CD4-positive, alpha-beta T cell treated with Interleukin-6 at 100 ng/mL for 8 hours (primary cell): Measurements from ENCODE around the gene ATP11A.
A peak's percentile ranks its signal among the peaks of the same experiment; 100 is the strongest.
"Not testable (repeated sequence)": the region's sequence is repeated elsewhere in the genome, so short reads cannot be mapped to it uniquely, and the experiment has no call there.

Experiments
- DNase-seq: peaks from one replicate; pipeline ENCODE4 v3.0.0-alpha.2; 2020; ENCODE audit warnings: mixed read lengths, low spot score

ATP11A gene

DNA sequence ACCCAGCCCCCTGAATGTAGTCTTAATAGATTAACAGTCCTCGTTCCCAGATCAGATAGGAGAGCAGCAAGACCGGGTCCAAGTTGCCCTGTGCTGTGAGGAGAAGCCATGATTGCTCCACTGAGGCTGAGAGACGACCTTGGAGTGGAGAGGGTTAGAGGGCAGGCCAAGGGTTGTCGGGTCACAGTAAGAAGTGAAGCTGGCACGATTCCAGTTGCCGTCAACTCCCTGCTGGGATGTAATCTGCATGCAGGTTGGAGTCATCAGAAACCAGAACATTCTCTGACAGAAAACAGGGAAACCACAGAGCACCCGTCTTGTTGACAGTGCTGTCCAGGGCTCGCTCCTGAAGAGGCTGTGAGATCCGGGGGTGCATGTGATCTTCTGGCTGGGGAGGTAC is 19.0 kb upstream of the ATP11A start:
- DNase-seq, result no peak

DNA sequence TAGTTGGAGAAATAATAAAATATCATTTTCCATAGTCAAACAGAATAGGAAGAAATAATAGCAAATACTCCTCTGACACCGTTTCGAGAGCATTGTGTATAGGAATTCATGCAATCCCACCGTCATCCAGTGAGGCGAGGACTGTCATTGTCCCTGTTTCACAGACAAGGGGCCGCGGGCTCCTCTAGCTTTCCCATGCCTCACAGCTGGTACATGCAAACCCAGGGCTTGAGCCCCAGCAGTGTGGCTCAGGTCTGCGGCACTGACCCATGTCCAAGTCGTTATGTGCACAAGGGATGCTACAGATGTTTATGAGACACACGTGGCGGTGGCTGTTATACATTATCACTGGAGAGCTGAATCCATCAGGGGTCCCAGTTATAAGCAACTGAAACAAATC is 18.5 kb upstream of the ATP11A start:
- DNase-seq, result no peak

DNA sequence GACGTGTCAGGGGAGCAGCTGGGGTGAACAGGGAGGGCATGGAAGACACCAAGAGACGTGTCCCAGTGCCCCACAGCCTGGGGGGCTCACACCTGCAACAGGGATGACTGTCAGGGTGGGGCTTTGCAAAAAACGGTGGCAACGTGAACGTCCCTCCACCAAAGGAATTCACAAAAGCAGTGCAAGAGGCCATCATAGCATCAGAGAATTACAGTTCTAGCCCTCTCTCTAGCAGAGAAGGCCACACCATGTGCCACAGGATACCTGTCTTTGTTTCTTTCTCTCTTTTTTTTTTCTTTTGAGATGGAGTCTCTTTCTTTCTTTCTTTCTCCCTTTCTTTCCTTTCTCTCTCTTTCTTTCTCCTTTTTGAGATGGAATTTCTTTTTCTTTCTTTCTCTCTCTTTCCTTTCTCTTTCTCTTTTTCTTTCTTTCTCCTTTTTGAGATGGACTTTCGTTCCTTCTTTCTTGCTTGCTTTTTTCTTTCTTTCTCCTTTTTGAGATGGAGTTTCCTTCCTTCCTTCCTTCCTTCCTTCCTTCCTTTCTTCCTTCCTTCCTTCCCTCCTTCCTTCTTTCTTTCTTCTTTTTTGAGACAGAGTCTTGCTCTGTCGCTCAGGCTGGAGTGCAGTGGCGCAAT is 17.1 kb upstream of the ATP11A start:
- DNase-seq, result no peak

DNA sequence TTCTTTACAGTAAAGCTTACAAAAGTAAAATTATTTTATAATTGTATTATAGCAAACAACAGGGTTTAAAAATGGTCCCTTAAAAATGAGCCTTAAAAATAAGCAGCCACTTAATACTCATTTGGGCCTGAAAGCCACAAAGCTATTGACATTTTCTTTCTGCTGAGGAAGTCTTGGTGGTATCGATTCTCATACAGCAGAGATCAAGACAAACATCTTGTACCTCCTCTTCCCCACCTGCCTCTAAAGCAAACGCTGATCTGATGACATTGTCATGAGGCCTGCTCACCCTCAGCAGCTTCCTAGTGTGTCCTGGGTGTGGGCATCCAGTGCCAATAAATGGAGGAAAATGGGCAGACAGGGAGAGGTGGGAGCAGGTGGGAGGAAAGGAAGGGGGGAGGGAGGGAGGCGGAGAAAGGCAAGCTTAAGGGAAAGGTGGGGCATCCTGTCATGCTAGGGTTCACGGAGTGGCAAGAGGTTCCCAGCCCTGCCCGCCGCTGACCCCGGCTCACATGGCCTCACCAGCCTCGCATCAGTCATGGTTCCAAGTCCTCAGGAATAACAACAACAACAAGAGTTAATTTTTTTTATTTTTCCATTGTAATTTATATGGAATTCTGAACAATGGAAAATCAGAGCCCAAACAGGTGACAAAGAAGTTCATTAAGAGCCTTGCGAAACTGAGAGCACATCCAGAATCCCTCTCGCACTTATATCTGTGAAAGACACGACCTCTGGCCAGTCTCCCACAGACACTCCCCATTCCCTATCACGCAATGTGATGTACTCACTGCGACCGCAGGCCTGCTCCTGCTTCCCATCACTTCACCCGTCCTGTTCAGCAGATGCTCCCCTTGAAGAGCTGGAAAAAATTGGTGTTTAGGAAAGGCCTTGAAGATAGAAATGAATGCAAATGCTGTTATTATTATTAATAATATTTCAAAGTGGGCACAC is 15.1 kb upstream of the ATP11A start:
- no peak for DNase-seq

DNA sequence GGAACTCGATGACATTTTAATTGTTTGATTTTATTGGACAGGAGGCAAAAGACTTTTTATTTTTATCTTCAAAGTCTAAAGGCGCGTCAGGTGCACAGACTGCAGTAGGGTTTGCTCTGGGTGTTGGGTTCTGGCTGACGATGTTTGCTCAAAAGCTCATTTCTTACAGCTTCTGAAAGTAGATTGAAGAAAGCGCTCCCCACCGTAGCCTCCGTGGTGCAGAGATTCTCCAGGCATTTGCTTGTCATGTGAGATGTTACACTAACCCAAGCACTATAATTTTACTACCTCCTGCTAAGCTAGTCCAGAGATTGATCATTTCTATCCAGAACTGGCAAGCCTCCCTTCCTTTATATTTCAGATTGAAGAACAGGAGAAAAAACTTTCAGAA is 14.5 kb upstream of the ATP11A start:
- no peak for DNase-seq

DNA sequence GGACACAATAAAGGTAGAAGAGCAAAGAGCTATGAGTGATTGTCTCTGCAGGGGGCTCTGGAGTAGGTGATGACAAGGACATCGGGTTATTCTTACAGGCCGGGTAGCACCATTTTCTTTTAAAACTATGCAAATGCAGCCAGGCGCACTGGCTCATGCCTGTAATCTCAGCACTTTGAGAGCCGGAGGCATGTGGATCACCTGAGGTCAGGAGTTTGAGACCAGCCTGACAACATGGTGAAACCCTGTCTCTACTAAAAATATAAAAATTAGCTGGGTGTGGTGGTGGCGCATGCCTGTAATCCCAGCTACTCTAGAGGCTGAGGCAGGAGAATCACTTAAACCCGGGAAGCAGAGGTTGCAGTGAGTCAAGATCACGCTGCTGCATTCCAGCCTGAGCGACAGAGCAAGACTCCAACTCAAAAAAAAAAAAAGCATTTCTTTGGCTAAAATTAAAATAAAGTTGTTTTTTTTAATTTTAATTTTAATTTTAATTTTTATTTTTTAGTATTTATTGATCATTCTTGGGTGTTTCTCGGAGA is 12.3 kb upstream of the ATP11A start:
- not testable (repeated sequence) for DNase-seq

DNA sequence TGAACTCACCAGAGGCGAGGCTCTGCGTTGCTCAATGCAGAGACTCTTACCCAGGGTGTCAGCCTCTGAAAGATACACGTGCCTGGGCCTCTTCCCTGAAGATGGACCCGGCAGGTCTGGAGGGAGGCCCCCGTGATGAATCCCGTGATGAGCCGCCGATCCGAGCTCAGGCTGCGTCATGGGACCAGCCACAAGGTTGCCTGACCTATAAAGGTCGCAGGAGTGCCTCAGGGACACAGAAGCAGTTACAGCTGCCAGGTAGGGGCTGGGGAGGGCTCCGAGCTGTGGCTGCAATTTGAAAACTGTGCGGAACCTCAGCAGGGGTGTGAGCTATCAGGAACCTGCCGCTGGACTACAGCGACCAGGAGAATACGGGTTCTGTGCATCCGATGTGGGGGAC is 10.5 kb upstream of the ATP11A start:
- no peak for DNase-seq

DNA sequence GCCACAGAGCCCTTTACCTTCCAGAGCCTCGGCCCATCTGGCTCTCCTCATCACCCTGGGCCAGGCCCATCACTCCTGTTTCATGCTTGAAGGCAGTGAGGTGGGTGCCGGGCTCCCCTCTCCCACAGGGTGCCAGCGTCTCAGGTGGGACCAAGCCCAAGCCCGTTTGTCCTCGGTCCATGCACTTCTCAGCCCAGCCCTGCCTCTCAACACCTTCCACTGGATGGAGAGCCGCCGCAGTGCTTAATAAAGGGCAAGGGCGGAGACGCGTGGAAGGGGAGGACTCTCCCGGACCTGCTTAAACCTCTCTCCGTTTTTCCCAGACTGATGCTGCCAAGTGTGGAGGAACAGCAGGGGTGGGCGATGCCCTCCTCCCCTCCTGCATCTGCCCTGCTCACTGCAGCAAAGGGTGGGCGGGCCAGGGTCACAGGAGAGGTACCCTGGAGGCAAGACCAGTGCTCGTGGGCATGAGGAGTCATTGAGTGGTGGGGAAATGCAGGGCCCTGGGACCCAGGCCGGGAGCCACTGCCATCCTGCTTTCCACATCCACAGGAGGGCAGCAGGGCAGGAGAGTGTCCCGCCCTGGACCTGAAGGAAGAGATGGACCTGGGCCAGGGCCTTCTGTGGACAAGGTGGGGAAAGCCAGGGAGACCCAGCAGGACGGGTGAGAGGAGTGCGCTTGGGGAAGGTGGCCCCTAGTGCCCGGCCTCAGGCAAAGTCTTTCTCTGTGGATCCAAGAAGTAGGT is 9.7 kb upstream of the ATP11A start:
- no peak for DNase-seq

DNA sequence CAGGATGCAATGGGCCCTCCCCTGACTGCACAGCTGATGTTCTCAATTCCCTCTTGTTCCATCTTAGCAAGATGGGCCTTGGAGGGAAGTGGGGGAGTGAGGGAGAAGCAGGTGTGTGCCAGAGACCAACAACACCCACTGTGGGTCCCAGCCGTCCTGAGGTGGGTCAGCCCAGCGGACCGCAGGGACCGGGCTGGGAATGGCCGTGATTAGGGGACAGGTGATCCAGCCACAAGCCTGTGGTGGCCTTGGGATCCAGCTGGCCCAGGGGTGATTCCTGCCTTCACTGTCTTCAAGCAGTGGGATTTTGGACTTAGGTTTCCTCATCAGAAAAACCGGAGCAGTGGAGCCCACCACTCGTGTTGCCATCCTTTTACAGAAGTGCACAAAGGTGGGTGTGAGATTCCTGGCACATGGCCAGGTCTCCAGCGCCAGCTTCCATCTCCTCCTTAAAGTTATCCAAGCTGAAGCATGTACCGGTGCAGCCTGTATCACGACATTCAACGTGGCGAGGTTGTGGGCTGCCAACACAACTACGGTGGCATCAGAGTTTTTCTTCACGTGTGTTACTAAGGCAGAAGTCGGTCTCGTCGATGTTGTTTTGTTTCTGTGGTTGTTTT is 9.0 kb upstream of the ATP11A start:
- DNase-seq, result no peak

DNA sequence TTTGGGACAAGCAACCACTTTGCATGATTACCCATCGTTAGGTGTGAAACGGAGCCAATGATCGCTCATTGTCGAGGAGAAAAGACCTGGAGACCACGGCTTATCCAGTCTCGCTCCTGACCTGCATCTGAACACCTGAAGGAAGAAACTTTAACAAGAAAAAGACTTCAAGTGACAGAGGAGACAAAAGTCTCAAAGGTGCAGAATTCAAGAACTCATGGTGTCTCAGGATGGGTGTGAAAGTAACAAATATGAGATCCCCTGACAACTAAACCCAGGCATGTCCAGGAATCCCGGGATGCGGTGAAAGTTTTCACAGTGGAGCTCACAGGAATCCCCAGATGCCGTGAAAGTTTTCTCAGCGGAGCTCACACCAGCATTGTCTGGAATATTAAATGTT is 6.3 kb upstream of the ATP11A start:
- no peak for DNase-seq

DNA sequence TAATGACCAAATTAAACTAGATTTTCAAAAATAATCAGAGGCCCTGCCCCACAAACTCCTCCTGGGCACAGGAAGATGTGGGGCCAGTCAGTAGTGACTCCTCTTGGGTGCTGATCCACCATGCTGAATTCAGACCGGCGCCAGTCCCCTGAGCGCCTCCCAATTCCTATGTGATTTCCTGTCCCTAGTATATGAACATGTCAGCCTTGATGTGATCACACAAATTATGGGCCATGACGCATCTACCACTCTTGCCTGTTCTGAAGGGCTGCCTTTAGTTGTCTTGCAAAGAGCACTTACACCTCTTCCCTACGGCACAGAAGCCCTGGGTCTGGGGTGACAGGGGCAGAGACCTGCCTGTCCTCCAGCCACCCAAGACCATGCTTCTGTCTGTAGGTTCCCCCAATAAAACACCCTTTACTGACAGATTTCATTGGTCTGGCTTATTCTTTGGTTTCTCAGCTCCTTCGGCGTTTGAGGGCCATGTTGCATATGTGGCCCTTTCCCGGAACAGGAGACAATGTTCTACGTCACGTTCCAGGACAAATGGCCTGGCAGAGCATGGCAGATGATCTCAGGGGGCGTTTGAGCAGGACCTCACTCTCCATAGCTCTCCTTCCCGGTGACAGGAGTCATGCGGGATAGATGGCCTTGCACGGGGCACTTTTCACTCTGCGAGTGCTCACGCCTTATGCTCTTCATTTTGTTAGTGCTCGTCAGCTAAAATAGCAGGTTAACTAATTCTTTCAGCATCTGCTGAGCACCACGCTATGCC is 5.6 kb upstream of the ATP11A start:
- no peak for DNase-seq

DNA sequence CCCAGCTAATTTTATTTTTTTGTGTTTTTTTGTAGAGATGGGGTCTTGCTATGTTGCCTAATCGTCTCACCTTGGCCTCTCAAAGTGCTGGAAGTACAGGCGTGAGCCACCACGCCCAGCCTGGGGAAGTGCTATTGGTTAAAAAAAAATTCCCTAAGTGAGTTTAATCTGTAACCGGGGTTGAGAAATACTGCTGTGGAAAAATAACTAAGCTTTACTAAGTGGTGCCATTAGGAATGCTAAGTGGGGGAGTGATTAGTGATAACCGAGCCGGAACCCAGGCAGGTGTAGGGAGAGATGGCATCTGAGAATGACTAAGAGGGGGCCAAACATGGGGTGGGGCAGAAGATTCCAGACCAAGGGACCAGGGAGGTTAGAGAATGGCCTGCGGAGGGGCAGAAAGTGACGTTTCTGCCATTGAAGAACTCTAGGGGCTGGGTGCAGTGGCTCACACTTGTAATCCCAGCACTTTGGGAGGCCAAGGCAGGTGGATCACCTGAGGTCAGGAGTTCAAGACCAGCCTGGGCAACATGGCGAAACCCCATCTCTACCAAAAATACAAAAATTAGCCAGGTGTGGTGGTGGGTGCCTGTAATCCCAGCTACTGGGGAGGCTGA is 4.5 kb upstream of the ATP11A start:
- not testable (repeated sequence) for DNase-seq

DNA sequence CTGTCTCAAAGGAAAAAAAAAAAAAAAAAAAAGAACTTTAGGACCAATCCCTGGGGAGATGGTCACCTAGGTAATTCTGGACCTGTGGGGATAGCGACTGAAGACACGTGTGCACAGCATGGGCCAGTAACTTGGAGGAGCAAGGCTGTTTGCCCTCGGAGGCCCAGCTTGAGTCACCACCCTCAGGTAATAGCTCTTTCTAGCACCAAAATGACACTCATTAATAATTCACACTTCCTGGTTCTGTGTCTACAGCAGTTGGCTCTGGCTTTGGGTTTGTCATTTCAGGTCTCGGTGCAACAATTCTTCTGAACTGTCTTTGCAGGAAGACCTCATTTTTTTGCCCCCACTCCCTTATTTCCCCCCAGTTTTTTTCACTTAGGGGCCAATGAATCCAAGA is 3.9 kb upstream of the ATP11A start:
- no peak for DNase-seq

DNA sequence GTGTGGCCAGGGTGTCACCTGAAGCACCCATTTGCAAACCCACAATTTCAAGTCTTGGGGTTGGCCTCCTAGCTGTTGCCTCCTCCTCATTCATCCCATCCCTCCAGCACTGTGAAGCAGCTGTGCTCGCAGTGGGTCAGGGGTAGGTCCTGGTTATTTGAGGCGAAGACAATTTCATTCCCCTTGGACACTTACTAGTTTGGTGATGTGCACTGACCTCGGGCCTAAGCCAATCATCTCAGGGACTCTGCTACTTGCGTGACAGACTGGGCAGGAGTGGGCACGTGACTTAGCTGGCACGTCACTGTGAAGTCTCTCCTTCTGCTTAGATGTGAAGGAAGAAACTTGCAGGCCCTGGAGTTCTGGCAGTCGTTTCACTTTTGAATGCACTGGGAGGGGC is 3.5 kb upstream of the ATP11A start:
- DNase-seq, result no peak

DNA sequence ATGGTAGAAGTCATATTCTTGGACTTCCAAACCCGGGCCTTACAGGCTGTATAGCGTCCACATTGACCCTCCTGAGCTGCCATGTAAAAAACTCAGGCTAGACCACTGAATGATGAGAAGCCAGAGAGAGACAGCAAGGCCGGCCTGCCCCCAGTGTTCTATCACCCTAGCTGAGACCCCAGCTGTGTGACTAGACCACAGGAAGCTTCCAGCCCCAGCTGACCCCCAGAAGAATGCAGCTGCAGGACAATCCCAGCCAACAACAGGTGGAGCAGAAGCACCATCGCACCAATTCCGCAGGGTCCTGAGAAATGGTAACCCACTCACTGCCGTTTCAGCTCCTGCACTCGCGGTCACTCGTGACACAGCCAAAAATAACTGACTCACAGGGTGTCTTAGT is 2.9 kb upstream of the ATP11A start:
- no peak for DNase-seq

DNA sequence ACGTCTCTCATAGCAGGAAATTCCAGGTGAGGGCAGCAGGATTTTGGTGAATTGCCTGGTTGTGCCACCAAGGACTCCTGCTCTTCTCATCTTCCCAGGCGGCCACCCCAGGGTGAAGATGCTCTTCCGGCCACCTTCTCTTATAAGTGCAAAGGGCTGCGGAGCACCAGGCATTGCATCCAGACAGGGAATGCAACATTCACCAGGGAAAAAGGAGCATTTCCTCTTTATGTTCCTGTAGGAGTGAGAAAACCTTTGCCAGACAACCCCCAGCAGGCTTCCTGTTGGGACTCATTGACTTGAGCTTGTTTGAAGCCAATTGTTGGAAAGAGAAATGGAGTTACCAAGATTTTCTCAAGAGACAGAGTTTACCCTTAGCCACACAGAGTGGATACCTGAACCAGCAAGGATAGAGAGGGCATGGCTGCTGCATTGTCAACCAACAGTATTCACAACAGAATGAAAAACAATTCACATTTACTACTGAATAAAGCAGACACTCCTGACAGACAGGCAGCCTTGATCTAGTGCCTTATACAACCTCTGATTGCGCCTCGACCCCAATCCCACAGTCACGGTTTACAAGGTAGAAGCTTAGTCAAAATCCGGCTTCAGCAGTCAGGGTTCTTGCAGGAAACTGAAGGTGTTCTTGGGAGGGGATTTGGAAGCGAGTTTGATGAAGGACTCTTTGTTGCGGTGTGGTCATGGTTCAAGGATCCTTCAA is 1.8 kb upstream of the ATP11A start:
- DNase-seq, result no peak

DNA sequence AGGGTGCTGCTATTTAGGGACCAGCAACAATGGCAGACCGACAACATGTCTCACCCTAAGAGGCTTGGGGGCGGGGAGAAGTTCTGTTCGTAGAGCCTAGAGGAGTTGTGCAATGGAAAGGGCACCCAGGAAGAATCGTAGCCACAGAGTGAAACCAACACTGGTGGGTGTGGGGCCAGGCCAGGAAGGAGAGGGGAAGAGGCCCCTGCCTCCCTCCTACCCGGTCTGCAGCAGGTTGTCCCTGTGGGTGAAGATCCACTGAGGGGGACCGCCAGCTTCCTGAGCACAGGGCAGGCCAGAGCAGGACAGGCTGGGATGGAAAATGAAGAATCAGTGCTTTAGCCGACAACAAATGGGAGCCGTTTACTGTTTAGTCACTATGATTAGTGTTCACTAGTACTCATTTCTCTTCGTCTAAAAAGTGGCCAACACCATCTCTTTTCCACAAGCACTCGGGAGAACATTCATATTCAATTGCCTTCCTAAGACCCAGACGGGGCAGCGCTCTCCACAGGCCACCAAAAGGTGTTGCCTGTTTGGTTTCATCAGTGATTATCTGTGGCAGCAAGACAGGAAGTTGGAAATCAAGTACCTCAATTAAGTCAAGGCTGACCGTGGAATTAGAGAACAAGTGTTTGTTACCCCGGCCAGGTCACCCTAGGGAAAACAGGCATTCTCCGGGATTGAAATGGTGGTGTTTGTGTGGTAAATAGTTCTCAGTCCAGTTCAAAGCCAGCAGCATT is 1.1 kb upstream of the ATP11A start:
- peak; percentile 34 for DNase-seq

DNA sequence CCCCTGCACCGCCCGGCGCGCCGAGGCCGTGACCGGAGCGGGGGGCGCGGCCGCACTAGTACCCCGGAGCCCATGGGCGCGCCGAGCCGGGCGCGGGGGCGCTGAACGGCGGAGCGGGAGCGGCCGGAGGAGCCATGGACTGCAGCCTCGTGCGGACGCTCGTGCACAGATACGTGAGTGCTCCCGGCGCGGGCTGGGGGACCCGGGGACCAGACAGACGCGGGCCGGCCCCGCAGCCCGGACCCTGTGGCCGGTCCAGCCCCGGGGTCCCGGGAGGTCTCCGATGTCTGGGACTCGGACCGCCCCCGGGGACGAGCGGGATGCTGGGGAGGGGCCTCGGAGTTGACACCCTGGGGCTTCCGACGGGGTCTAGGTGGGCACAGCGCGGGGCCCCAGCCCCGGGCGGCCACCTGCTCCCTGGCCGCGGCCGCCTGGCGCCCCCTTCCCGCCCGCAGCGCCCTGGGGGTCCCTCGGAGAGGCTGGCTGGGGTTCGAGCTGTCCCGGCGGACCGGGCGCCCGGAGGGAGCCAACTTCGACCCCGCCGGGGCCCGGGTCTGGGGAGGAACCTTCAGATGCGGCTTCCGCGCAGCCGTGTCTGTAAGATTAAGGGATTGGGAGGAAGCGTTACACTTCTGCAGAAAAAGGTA is 568 bp downstream of the ATP11A start:
- DNase-seq, result no peak

DNA sequence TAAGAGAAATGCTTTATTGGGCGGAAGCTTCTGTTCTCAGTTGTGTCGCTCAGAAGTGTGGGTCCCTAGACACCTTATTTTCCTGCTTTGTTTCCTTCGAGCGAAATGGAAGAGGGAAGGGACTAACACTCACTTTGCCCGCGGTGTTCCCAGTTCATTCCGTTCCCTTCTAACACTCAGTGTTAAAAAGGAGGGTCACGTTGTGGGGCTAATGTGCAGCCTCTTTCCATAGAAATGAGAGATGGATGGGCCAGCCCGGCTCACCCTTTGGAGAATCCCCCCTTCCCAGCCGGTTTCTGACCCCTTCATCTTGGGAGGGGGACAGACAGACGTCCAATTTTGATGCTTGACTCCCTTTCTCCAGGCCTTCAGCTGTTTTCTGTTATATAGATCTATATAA is 2.3 kb downstream of the ATP11A start:
- no peak for DNase-seq
